SK-N-SH treated with all-trans-retinoic acid at 6 μM for 48 hours (cell line): ENCODE data around the gene TF.

ENCODE experiments used
- ATAC-seq: fragments of 200-7000 bp; cut with Tn5 transposase; 3 replicates; pipeline ENCODE4 v1.9.1; 2020; ENCODE audit warnings: mild to moderate bottlenecking, moderate library complexity
- ARNTL ChIP-seq: fragments of 450-650 bp; formaldehyde crosslinking; IDR thresholded peaks from 2 replicates; pipeline ENCODE4 v1.5.0; 2020; ENCODE audit warnings: low read depth, mild to moderate bottlenecking, moderate library complexity, borderline replicate concordance
- BACH2 ChIP-seq: fragments of 250-450 bp; sonication (Bioruptor Pico); IDR thresholded peaks from 2 replicates; pipeline ENCODE4 v1.9.0; 2021; ENCODE audit warnings: mild to moderate bottlenecking, borderline replicate concordance
- CREB5 ChIP-seq: fragments of 250-450 bp; sonication (Bioruptor Pico); IDR thresholded peaks from 2 replicates; pipeline ENCODE4 v1.5.1; 2020; ENCODE audit warnings: low read depth, mild to moderate bottlenecking, moderate library complexity
- CSDC2 ChIP-seq: fragments of 250-450 bp; sonication (Bioruptor Pico); IDR thresholded peaks from 2 replicates; pipeline ENCODE4 v1.5.0; 2020; ENCODE audit warnings: mild to moderate bottlenecking, moderate library complexity
- CSRNP3 ChIP-seq: fragments of 250-450 bp; sonication (Bioruptor Pico); IDR thresholded peaks from 2 replicates; pipeline ENCODE4 v1.5.1; 2021; ENCODE audit warnings: mild to moderate bottlenecking, moderate library complexity
- ESRRG ChIP-seq: fragments of 250-450 bp; sonication (Bioruptor Pico); IDR thresholded peaks from 2 replicates; pipeline ENCODE4 v1.6.1; 2021; ENCODE audit warnings: mild to moderate bottlenecking
- ISL1 ChIP-seq: fragments of 250-450 bp; sonication (Bioruptor Pico); IDR thresholded peaks from 2 replicates; pipeline ENCODE4 v2.1.2; 2022; ENCODE audit warnings: mild to moderate bottlenecking, moderate library complexity
- OSR1 ChIP-seq: fragments of 250-450 bp; sonication (Bioruptor Pico); IDR thresholded peaks from 2 replicates; pipeline ENCODE4 v1.8.0; 2022; ENCODE audit warnings: moderate library complexity, mild to moderate bottlenecking, inconsistent platforms
- PATZ1 ChIP-seq: fragments of 250-450 bp; sonication (Bioruptor Pico); IDR thresholded peaks from 2 replicates; pipeline ENCODE4 v1.8.0; 2020; ENCODE audit warnings: mild to moderate bottlenecking, moderate library complexity, borderline replicate concordance
- PPARA ChIP-seq: fragments of 250-450 bp; sonication (Bioruptor Pico); IDR thresholded peaks from 2 replicates; pipeline ENCODE4 v1.5.0; 2020; ENCODE audit warnings: mild to moderate bottlenecking, borderline replicate concordance
- RARB ChIP-seq: fragments of 250-450 bp; sonication (Bioruptor Pico); IDR thresholded peaks from 2 replicates; pipeline ENCODE4 v1.8.0; 2021; ENCODE audit warnings: mild to moderate bottlenecking, moderate library complexity
- SNAI2 ChIP-seq: fragments of 250-450 bp; sonication (Bioruptor Pico); IDR thresholded peaks from 2 replicates; pipeline ENCODE4 v1.5.0; 2020; ENCODE audit warnings: mild to moderate bottlenecking, moderate library complexity
- TCF4 ChIP-seq: fragments of 250-450 bp; sonication (Bioruptor Pico); IDR thresholded peaks from 2 replicates; pipeline ENCODE4 v1.8.0; 2021; ENCODE audit warnings: mild to moderate bottlenecking, moderate library complexity, borderline replicate concordance
- TOX ChIP-seq: fragments of 250-450 bp; sonication (Bioruptor Pico); IDR thresholded peaks from 2 replicates; pipeline ENCODE4 v1.8.0; 2021; ENCODE audit warnings: mild to moderate bottlenecking, moderate library complexity, borderline replicate concordance
- TSHZ2 ChIP-seq: fragments of 250-450 bp; sonication (Bioruptor Pico); IDR thresholded peaks from 2 replicates; pipeline ENCODE4 v1.5.0; 2020; ENCODE audit warnings: mild to moderate bottlenecking, moderate library complexity
- ZC3H10 ChIP-seq: fragments of 250-450 bp; sonication (Bioruptor Pico); IDR thresholded peaks from 2 replicates; pipeline ENCODE4 v1.5.1; 2021; ENCODE audit warnings: mild to moderate bottlenecking, moderate library complexity
- ZNF70 ChIP-seq: fragments of 450-650 bp; formaldehyde crosslinking; IDR thresholded peaks from 2 replicates; pipeline ENCODE4 v1.5.0; 2020; ENCODE audit warnings: mild to moderate bottlenecking, moderate library complexity
- ZNF8 ChIP-seq: fragments of 450-650 bp; formaldehyde crosslinking; IDR thresholded peaks from 2 replicates; pipeline ENCODE4 v1.5.0; 2020; ENCODE audit warnings: mild to moderate bottlenecking, moderate library complexity

TF gene

GRCh38 chr3:133775309-133775708 lies 29.1 kb downstream of the TF start:
- no peak for ATAC-seq
- TF ChIP-seq SNAI2 (CRISPR knock-in tag) (no peak), RARB (CRISPR knock-in tag) (no peak), PATZ1 (CRISPR knock-in tag) (no peak), BACH2 (no peak), OSR1 (CRISPR knock-in tag) (no peak), TCF4 (CRISPR knock-in tag) (no peak), CSRNP3 (CRISPR knock-in tag) (no peak), CREB5 (CRISPR knock-in tag) (no peak), TSHZ2 (CRISPR knock-in tag) (no peak), ZNF8 (no peak), ARNTL (no peak), ESRRG (CRISPR knock-in tag) (no peak), PPARA (no peak), TOX (no peak), ISL1 (CRISPR knock-in tag) (no peak)

GRCh38 chr3:133775835-133776234 lies 29.6 kb downstream of the TF start:
- ATAC-seq: no peak
- no peak for TF ChIP-seq ESRRG (CRISPR knock-in tag)
- TF ChIP-seq CSRNP3 (CRISPR knock-in tag): no peak

- TF ChIP-seq TOX: no peak
- TF ChIP-seq ZNF8: no peak
- no peak for TF ChIP-seq ZNF70
- no peak for ATAC-seq
These were observed 30.7 kb downstream of the TF start for GRCh38 chr3:133776794-133777438.

- no peak for ATAC-seq
- no peak for TF ChIP-seq CSRNP3 (CRISPR knock-in tag)
- TF ChIP-seq ZC3H10: no peak
- TF ChIP-seq CREB5 (CRISPR knock-in tag): no peak
- TF ChIP-seq PPARA: no peak
- no peak for TF ChIP-seq TOX
- no peak for TF ChIP-seq ZNF8
- TF ChIP-seq CSDC2 (CRISPR knock-in tag): no peak
These were observed 31.8 kb downstream of the TF start for GRCh38 chr3:133777807-133778568.
